DMS114 treated with DMSO at 0.1 percent for 48 hours (cell line): ENCODE data around the gene PALM.
A peak's percentile ranks its signal among the peaks of the same experiment; 100 is the strongest.
"Not testable (repeated sequence)": the region's sequence is repeated elsewhere in the genome, so short reads cannot be mapped to it uniquely, and the experiment has no call there.

Experiments
- DNase-seq: peaks from one replicate; lab custom pipeline; 2025; ENCODE audit not compliant: unreplicated experiment; lab: John Stamatoyannopoulos, UW

Gene PALM

GRCh38 chr19:678791-679388 is 29.8 kb upstream of the PALM start:
- no peak for DNase-seq

- DNase-seq: no peak
These were observed 29.1 kb upstream of the PALM start for GRCh38 chr19:679418-680286.

- peak; percentile 76 for DNase-seq
These were observed 28.3 kb upstream of the PALM start for GRCh38 chr19:680287-681028.

GRCh38 chr19:681029-682019 is 27.4 kb upstream of the PALM start:
- no peak for DNase-seq

GRCh38 chr19:682678-683320 is 25.9 kb upstream of the PALM start:
- no peak for DNase-seq

GRCh38 chr19:685454-685931 is 23.2 kb upstream of the PALM start:
- DNase-seq: no peak

GRCh38 chr19:686589-687297 is 22.0 kb upstream of the PALM start:
- no peak for DNase-seq

- DNase-seq: no peak
These were observed 21.1 kb upstream of the PALM start for GRCh38 chr19:687569-688166.

- no peak for DNase-seq
These were observed 20.5 kb upstream of the PALM start for GRCh38 chr19:688214-688613.

GRCh38 chr19:688992-689391 is 19.7 kb upstream of the PALM start:
- DNase-seq: no peak

GRCh38 chr19:690203-690602 is 18.5 kb upstream of the PALM start:
- no peak for DNase-seq

GRCh38 chr19:694481-695351 is 14.0 kb upstream of the PALM start:
- DNase-seq: no peak

- DNase-seq: no peak
These were observed 13.3 kb upstream of the PALM start, which contains the start of gene PRSS57 for GRCh38 chr19:695352-695949. Gene PRSS57, minus strand, starts transcription at chr19:695452. Its CDS starts 22 bp downstream, at chr19:695430.

- DNase-seq: not testable (repeated sequence)
These were observed 10.2 kb upstream of the PALM start for GRCh38 chr19:698529-698928.

GRCh38 chr19:699885-700284 is 8.8 kb upstream of the PALM start:
- DNase-seq: not testable (repeated sequence)

GRCh38 chr19:702847-703246 is 5.9 kb upstream of the PALM start:
- DNase-seq: not testable (repeated sequence)

- no peak for DNase-seq
These were observed 5.4 kb upstream of the PALM start for GRCh38 chr19:703329-703650.
